ENCODE measurements around the gene FLCN.

DNA sequence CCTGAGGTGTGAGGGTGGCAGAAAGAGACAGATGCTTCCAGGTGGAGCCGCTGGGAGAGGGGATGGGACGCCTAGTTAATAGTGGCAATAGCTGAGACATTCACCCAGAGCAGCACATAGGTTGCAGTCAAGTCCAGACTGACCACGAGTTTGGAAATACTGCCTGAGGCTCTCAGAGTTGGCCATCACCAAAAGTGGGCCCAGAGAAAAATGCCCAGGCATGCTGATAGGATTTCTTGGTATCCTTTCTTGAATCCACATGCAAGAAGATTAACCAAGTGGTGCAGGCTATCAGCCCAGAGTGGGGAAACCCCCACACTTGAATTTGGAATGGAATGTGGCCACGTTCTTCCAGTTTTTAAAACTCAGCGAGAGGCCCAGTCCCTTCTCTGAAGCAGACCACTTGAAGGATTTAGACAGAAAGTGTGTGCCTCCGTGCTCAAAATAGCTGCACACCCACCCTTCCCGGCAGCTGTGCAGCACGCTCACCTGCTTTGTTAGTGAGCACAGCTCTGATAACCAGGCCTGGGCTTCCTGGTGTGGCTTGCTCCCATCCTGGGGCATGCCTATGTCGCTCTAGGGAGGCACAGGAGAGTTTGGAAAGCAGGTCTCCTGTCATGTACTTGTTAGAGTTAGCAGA is 66.5 kb downstream of the FLCN start:
- TF ChIP-seq, protein P1, sequence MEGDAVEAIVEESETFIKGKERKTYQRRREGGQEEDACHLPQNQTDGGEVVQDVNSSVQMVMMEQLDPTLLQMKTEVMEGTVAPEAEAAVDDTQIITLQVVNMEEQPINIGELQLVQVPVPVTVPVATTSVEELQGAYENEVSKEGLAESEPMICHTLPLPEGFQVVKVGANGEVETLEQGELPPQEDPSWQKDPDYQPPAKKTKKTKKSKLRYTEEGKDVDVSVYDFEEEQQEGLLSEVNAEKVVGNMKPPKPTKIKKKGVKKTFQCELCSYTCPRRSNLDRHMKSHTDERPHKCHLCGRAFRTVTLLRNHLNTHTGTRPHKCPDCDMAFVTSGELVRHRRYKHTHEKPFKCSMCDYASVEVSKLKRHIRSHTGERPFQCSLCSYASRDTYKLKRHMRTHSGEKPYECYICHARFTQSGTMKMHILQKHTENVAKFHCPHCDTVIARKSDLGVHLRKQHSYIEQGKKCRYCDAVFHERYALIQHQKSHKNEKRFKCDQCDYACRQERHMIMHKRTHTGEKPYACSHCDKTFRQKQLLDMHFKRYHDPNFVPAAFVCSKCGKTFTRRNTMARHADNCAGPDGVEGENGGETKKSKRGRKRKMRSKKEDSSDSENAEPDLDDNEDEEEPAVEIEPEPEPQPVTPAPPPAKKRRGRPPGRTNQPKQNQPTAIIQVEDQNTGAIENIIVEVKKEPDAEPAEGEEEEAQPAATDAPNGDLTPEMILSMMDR (IDR thresholded peaks at IDR 0.05; ENCODE audit: borderline replicate concordance, extremely low read depth, low read length, poor library complexity, severe bottlenecking), result no peak
- no peak for TF ChIP-seq EZH2 (IDR thresholded peaks at IDR 0.05; ENCODE audit: borderline replicate concordance, low read depth, low read length, severe bottlenecking)

Data from DND-41 (cell line).